GM23248 (cell line): ENCODE data around the gene HELZ2.

Experiments used
- EZH2 ChIP-seq: fragments of 200-600 bp; sonication (generic); IDR thresholded peaks from 2 replicates; pipeline ENCODE4 v1.6.1; 2018; ENCODE audit warnings: antibody characterized with exemption, mild to moderate bottlenecking; ENCODE audit not compliant: insufficient read depth, poor library complexity, severe bottlenecking
- EZH2phosphoT487 ChIP-seq: fragments of 200-600 bp; sonication (generic); IDR thresholded peaks from 2 replicates; pipeline ENCODE4 v1.6.1; 2018; ENCODE audit warnings: antibody characterized with exemption, moderate library complexity, mild to moderate bottlenecking, low read depth; ENCODE audit not compliant: insufficient read depth

- no peak for TF ChIP-seq EZH2phosphoT487
- TF ChIP-seq EZH2: no peak
Observed at GRCh38 chr20:63619086-63619485, 45.0 kb upstream of the HELZ2 start.
